Stimulated activated CD4-positive, alpha-beta T cell treated with anti-CD3 and anti-CD28 coated beads, Interleukin-15, amount 100 ng/mL, for 24 hours (primary cell): Measurements from ENCODE around the gene DBI.
"Not testable (repeated sequence)": the region's sequence is repeated elsewhere in the genome, so short reads cannot be mapped to it uniquely, and the experiment has no call there.

Experiments used
- DNase-seq: peaks from one replicate; pipeline ENCODE4 v3.0.0-alpha.2; 2020

Gene DBI

DNA sequence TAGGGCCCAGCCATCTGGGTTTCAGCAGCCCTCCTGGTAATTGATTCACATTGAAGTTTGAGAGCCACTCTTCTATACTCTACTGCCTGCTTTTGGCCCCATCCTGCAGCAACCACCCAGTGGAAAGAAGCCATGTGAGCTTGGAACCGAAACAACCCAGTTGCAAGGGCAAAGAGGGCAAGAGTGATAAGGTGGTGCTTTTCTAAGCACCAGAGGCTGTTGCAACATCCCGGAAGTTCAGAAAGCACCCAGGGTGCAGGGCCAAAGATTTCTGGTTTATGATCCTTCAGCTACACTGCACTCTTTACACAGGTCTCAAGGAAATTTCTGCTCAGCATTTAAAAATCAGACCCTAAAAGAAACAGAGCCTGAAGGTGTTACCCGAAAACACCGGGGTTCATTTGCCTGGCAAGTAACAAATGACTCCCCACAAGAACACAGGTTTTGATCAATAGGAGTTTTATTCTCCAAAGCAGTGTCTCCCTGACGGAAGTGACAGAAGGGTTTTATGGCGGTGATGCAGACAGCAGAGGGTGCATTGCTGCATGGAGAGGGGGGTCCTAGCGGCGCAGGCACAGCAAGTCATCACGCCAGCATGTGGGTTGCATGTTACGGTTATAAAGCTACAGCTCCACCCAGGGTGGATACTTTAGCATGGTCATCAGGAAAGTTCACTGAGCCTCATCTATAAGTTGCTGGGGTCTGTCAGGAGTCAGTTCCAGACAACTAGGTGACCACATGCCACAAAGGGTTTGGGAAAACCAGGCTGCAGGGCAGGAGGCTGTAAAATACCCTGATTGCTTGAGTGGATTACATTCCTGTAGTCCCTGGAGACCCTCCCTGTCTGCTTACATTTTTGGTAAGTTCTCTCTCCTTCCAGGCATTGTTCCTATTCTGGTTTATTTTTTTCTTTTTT, 36.1 kb downstream of the DBI start:
- no peak for DNase-seq

DNA sequence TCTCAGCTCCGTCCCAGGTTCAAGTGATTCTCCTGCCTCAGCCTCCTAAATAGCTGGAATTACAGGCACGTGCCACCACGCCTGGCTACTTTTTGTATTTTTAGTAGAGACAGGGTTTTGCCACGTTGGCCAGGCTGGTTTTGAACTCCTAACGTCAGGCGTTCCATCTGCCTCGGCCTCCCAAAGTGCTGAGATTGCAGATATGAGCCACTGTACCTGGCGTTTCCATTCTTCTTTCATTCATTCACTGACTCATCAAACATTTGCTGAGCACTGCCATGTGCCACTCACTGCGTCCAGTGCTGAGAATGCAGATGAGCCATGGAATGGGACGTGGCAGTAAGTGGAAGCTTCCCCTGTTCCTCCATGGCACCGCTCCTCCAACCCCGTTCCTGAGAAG, 36.8 kb downstream of the DBI start:
- DNase-seq, result not testable (repeated sequence)

- no peak for DNase-seq
These were observed 38.4 kb downstream of the DBI start for GRCh38 chr2:119405151-119405550.

DNA sequence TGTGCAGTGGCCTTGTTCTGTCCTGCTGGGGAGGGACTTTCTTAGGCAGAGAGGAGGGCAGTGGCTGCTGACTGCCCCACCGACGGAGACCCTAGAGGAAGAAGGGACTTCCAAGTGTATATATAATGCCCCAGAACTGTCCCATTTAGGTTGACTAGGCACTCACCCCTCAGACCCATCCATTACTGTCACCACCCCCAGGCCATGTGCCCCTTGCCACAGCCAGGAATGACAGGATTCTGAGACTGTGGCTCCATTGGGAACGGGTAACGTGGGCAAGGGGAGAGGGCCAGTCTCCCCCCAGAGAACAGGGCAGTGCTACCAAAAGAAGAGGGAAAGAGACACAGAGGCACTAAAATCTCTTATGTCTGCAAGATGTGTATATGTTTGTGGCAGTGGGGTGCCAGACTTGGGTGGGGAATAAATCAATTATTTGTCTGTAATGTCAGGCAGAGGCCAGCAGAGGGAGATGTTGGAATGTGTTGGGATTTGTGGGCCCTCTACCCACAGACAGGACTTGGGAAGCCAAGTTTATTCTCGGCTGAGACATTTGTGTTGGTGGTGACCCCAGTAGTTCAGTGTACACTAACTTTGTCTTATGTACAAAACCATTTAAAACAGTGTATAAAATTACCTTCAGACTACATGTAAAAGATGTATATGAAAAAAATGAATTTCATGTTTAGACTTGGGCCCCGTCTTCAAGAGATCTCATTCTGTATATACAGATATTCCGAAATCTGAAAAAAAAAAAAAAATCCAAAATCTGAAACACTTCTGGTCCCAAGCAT, 40.8 kb downstream of the DBI start:
- DNase-seq, result peak; percentile 52

DNA sequence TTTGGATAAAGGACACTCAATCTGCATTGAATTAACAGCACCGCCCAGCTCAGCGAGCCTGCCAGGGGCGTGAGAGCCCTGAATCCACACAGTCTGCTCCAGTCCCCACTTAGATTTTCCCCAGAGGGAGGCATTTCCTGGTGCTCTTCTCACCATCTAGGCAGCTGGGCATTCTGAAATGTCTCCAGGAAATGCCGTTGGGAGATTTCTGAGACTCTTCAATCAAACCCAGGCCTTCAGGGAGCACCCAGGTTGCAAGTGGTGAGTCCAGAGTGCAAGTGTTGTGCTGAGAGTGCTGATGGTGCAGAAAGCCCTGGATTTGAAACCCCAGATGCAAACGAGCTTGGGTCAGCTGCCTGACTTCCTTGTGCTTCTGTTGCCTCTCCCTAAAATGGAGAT, 41.4 kb downstream of the DBI start:
- no peak for DNase-seq

DNA sequence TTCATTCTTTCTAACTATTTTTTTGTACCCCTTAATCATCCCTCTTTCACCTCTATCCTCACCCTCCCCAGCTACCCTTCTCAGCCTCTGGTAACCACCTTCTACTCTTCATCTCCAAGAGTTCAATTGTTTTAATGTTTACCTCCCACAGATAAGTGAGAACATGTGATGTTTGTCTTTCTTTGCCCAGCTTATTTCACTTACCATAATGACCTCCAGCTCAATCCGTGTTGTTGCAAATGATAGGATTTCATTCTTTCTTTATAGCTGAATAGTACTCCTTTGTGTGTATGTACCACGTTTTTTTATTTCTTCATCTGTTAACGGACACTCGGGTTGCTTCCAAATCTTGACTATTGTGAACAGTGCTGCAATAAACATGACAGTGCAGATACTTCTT, 42.7 kb downstream of the DBI start:
- DNase-seq, result no peak

GRCh38 chr2:119414894-119415293, 48.1 kb downstream of the DBI start:
- no peak for DNase-seq

- no peak for DNase-seq
These were observed 48.9 kb downstream of the DBI start for GRCh38 chr2:119415630-119416029.

DNA sequence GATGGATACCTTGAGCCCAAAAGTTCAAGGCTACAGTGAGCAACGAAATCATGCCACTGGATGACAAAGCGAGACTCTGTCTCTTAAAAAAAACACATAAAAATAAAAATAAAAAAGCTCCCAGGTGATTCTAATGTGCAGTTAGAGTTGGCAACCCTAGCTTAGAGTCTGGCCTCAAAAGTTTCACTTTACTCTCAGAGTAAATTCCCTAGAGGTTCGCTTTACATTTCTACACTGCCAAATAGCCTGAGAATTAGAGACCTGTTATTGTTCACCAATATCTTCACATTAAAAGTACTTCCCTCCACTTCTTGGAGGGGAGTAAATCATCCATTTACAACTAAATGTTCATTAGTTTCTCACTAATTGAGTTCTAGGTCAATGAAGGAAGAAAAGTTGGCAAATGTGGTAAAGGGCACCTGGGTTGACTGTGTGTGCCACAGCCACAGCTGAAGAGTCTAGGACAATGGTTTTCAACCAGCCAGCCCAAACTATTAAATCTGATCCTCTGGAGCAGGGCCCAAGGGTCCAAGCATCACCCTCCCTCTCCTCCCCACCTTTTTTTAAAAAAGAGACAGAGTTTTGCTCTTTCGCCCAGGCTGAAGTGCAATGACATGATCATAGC, 49.6 kb downstream of the DBI start:
- DNase-seq, result no peak

- no peak for DNase-seq
These were observed 51.1 kb downstream of the DBI start for GRCh38 chr2:119417908-119418307.

DNA sequence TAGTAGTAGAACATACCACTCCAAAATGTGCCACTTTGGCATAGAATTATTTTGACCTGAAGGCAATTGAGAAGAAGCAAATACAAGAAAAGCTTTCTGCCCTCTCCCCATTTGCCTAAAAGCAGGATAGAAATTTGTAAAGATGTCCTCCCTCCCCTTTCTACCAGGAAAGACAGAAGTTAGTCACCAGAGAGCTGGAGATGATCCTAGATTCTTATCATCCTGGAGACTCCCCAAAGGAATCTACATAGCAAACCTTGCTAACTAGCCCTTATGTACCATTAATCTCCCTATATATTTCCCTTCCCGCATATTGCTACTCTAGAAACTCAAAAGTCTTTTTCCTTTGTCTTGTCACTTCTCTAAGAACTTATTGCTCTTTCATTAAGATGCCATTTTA, 52.3 kb downstream of the DBI start:
- DNase-seq, result no peak

DNA sequence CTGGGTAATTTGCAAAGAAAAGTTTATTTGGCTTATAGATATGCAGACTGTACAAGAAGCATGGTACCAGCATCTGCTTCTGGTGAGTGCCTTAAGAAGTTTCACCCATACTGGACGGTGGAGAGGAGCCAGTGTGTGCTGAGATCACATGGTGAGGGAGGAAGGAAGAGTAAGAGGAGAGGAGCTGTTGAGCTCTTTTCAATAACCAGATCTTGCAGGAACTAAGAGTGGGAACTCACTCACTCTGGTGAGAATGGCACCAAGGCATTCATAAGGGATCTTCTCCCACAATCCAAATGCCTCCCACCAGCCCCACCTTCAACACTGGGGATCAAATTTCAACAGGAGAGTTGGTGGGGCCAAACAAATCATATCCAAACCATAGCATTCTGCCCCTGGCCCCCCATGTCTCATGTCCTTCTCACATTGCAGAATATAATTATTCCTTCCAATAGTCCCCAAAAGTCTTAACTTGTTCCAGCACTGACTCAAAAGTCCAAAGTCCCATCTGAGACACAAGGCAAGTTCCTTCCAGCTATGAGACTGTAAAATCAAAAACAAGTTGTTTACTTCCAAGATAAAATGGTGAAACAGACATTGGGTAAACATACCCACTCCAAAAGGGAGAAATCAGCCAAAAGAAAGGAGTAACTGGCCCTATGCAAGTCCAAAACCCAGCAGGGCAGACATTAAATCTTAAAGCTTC, 53.2 kb downstream of the DBI start:
- no peak for DNase-seq

GRCh38 chr2:119421304-119421703, 54.5 kb downstream of the DBI start:
- DNase-seq, result no peak

DNA sequence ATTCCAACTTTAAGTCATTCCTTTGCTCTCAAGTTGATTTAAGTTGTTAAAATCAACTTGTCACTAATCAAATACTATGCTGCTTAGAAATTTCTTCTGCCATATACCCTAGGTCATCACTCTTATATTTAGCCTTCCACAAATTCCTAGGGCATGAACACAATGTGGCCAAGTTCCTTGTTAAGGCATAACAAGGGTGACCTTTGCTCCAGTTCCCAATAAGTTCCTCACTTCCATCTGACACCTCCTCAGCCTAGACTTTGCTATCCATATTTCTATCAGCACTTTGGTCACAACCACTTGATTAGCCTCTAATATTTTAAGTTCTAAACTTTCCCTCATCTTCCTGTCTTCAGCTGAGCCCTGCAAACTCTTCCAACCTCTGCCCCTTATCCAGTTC, 55.0 kb downstream of the DBI start:
- DNase-seq, result no peak
